Hematopoietic multipotent progenitor cell treated with erythropoietin and hydrocortisone succinate and interleukin-3 and kit ligand, for 6 days (in vitro differentiated cells): ENCODE measurements around the gene CYS1.
"Not testable (repeated sequence)": the region's sequence is repeated elsewhere in the genome, so short reads cannot be mapped to it uniquely, and the experiment has no call there.

Source experiments
- DNase-seq: peaks from one replicate; pipeline ENCODE4 v3.0.0-alpha.2; 2015

CYS1 gene

DNA sequence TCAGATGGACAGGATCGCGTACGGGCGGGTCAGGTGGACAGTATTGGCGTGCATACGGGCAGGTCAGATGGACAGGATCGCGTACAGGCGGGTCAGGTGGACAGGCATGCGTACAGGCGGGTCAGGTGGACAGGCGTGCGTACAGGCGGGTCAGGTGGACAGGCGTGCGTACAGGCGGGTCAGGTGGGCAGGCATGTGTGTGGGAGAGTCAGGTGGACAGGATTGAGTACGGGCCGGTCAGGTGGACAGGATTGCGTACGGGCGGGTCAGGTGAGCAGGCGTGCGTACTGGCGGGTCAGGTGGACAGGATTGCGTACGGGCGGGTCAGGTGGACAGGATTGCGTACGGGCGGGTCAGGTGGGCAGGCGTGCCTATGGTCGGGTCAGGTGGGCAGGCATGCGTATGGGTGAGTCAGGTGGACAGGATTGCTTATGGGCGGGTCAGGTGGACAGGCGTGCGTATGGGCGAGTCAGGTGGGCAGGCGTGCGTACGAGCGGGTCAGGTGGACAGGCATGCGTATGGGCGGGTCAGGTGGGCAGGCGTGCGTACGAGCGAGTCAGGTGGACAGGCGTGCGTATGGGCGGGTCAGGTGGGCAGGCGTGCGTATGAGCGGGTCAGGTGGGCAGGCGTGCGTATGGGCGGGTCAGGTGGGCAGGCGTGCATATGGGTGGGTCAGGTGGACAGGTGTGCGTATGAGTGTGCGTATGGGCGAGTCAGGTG is 68.4 kb downstream of the CYS1 start:
- not testable (repeated sequence) for DNase-seq

GRCh38 chr2:10010861-10011605 is 69.2 kb downstream of the CYS1 start:
- DNase-seq, result not testable (repeated sequence)

GRCh38 chr2:10009811-10010781 is 70.1 kb downstream of the CYS1 start:
- no peak for DNase-seq

- no peak for DNase-seq
Observed at GRCh38 chr2:10009271-10009810, 70.9 kb downstream of the CYS1 start.

DNA sequence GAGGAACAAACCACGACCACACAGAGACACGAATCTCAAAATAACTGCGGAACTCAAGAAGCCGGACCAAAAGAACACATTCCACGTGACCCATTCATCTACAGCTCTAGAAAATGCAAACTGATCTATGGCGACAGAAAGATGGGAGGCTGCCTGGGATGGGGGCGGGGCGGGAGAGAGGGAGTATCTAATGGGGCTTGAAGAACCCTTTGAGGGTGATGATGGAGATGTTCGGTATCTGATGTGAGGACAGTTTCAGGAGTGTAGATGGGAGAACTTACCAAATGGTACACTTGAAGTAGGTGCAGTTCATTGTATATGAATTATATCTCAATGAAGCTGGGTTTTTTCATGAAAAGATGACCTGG is 71.4 kb downstream of the CYS1 start:
- no peak for DNase-seq

DNA sequence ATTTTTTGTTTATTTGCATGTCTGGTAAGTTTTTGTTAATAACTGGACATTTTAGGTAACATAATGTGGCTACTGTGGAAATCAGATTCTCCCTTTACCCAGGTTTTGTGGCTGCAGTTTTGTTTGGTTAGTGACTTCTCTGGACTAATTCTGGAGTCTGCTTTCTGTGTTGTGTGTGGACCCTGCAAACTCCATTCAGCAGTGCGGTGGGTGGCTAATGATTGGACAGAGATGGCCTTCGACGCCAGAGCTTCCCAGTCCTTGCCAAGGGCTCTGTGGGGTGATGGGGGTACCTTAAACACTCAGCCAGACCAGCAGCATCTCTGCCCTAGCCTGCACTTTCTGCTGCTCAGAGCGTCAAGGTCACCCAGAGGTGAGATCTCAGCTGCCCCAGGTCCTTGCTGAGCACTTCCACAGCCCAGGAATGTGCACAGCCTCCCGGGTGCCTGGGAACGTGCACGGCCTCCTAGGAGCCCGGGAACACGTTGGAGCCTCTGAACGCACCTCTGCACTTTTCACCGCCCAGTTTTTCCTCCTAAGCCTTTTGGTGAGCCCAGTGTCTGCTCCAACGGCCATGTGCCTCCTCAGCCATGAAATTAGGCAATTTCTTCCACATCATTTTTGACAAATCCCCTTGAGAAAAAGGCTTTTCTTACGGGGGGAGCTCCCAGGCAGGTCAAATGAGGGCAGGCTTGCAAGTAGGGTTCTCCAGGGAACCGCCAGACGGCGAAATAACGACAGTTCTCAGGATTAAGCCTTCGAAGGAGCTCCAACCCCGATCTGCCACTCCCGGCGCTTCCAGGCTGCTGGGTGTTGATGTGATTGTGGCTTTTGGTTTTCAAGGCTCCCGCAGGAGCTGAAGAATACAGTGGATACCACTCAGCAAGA is 72.0 kb downstream of the CYS1 start:
- DNase-seq, result no peak

- no peak for DNase-seq
Observed at GRCh38 chr2:10007435-10007834, 72.8 kb downstream of the CYS1 start.
